NCI-H226 (cell line): Measurements from ENCODE around the gene SSC5D.

ENCODE experiments used
- DNase-seq: peaks from one replicate; pipeline ENCODE4 v3.0.0-alpha.2; 2015

SSC5D gene

GRCh38 chr19:55455576-55456235 lies 32.5 kb upstream of the SSC5D start:
- no peak for DNase-seq

- DNase-seq = no peak
Measured at GRCh38 chr19:55456347-55456746, 31.9 kb upstream of the SSC5D start.

GRCh38 chr19:55457683-55458457 lies 30.4 kb upstream of the SSC5D start:
- no peak for DNase-seq

- DNase-seq = no peak
Measured at GRCh38 chr19:55459551-55459949, 28.7 kb upstream of the SSC5D start.

- DNase-seq = no peak
Measured at GRCh38 chr19:55459950-55460657, 28.1 kb upstream of the SSC5D start.

GRCh38 chr19:55460670-55461258 lies 27.5 kb upstream of the SSC5D start:
- DNase-seq = peak; percentile 81

- peak; percentile 100 for DNase-seq
Measured at GRCh38 chr19:55461259-55461973, 26.8 kb upstream of the SSC5D start, which contains the start of gene ISOC2. TSS of gene ISOC2 (minus strand) at chr19:55461642. CDS start at chr19:55456486, 5,156 bp downstream.

- DNase-seq = peak; percentile 42
Measured at GRCh38 chr19:55461974-55462626, 26.1 kb upstream of the SSC5D start.

- no peak for DNase-seq
Measured at GRCh38 chr19:55462722-55463121, 25.5 kb upstream of the SSC5D start.

- DNase-seq = no peak
Measured at GRCh38 chr19:55463583-55464031, 24.6 kb upstream of the SSC5D start.

GRCh38 chr19:55464039-55464661 lies 24.1 kb upstream of the SSC5D start:
- DNase-seq = no peak

GRCh38 chr19:55464662-55465054 lies 23.6 kb upstream of the SSC5D start, which contains the start of gene C19orf85:
TSS of gene C19orf85 (minus strand) at chr19:55464751. CDS start at chr19:55464554, 197 bp downstream.
- DNase-seq = no peak

- DNase-seq = no peak
Measured at GRCh38 chr19:55465460-55466240, 22.6 kb upstream of the SSC5D start.

GRCh38 chr19:55466241-55466614 lies 22.0 kb upstream of the SSC5D start:
- DNase-seq = no peak

GRCh38 chr19:55467236-55468053 lies 20.8 kb upstream of the SSC5D start:
- DNase-seq = peak; percentile 81

- no peak for DNase-seq
Measured at GRCh38 chr19:55468054-55468393, 20.2 kb upstream of the SSC5D start.

- DNase-seq = no peak
Measured at GRCh38 chr19:55471266-55471665, 17.0 kb upstream of the SSC5D start.

- peak; percentile 98 for DNase-seq
Measured at GRCh38 chr19:55472463-55472862, 15.8 kb upstream of the SSC5D start.

GRCh38 chr19:55473225-55474012 lies 14.8 kb upstream of the SSC5D start:
- peak; percentile 96 for DNase-seq
